CD4-positive, alpha-beta T cell treated with Interferon gamma for 1 hour (primary cell): ENCODE results near the gene CEP164.
"Not testable (repeated sequence)": the region's sequence is repeated elsewhere in the genome, so short reads cannot be mapped to it uniquely, and the experiment has no call there.

Source experiments
- DNase-seq: peaks from one replicate; pipeline ENCODE4 v3.0.0-alpha.2; 2020

CEP164 gene

DNA sequence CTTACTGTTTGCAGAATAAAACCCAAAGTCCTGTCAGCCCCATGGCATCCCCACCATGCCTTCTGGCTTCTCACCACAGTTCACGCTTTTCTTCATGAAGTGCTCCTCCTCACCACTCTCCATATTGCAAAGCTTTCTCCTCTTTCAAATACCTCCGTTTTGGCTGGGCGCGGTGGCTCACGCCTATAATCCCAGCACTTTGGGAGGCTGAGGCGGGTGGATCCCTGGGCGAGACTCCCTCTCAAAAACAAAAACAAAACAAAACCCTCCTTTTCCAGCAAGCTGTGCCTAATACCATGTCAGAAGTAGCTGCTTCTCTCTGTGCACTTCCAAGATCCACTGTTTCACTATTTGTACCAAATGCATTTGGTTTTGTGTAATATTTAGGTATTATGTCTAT, 18.3 kb upstream of the CEP164 start:
- DNase-seq, result no peak

GRCh38 chr11:117313091-117313490, 14.6 kb upstream of the CEP164 start:
- no peak for DNase-seq

GRCh38 chr11:117313828-117314768, 13.6 kb upstream of the CEP164 start:
- DNase-seq, result no peak

DNA sequence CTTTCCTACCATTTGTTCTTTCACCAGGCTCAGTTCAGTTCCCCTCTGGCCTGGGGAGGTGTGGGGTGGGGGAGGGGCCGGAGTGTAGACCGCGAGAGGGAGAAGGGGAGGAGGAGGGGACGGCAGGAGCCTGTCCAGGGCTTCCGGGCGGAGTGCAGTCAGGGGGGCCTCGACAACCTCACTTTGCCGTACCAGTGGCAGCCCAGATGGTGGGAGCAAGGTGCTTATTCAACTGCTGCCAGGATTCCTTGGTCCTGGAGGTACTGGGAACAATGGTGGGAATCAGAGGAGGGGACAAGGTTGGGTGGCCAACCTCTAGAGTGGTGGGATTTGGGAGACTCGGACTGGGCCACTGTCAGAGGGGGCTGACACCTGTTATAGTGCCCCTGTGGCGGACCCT, 12.8 kb upstream of the CEP164 start:
- DNase-seq, result no peak

DNA sequence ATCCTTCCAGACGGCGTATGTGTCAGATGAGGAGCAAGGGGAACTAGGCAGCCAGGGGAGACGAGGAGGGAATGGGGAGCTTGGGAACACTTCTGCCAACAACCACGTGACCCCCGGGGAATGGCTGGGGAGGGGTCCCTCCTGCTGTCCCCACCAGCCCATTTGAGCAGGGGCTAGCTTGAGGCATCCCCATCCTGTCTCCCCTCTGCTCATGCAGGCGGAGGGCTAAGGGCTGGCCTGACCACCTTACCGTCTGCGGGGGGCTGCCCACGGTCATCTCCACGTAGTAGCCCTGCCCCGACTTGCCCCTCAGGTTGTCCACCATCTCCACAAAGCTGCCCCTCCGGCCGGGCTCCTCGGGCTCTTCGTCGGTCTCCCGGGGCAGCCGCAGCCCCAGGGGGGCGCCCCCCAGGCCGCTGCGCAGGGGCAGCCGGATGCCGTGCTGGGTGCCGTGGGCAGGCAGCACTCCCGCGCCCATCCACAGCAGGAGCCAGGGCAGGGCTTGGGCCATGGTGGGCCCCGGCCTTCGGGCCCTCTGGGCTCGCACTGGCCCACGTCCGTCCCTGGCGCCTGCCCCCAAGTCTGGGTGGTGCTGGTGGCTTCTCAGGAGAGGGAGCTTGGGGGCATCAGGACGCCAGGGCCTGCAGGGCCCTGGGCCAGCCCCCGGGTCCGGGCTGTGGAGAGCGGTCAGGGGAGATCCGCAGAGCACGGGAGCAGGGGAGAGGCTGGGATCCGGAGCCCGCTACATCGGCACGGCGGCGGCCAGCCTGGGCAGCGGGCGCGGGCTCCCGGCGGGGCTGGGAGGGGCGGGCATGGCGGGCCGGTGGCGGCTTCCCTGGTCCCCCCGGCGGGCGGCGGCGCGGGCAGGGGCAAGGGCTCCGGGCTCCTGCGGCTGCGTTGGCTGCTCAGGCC, 12.1 kb upstream of the CEP164 start:
- DNase-seq, result no peak

GRCh38 chr11:117316197-117316961, 11.3 kb upstream of the CEP164 start, which contains the start of gene BACE1:
BACE1 (minus strand) TSS chr11:117316256; CDS start chr11:117315795, 461 bp downstream.
- no peak for DNase-seq

DNA sequence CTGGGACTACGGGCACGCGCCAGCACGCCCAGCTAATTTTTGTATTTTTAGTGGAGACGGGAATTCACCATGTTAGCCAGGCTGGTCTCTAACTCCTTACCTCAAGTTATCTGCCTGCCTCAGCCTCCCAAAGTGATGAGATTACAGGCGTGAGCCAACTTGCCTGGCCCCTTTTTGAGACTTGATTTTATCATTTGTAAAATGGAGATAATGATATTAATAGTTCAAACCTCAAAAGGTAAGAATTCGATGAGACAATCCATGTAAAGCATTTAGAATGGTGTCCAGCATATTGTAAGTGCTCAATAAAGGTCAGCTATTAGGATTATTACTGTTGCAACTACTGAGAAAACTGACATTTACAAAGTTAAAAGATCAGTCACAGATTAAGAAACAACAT, 8.9 kb upstream of the CEP164 start:
- no peak for DNase-seq

DNA sequence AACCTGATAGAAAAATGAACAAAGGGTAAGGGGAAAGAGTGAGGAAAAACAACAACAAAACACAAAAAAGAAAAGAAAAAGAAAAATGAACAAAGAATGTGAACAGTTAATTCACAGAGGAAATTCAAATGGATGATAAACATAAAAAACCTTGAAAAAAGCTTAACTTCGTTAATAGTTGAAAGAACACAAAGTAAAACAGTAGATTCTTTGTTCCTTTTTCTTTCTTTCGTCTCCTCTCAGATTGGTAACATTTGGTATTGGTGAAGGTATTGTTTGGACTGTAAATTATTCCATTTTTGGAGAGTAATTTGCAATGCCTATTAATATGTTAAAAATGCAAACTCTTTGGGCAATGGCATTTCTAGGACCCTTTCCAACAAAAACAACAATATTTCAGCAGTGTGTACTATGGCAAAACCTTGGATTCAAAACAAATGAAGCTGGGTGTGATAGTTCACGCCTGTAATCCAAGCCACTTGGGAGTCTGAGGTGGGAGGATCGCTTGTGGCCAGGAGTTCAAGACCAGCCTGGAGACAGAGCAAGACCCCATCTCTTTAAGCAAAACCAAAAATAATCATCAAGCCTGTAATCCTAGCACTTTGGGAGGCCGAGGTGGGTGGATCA, 8.3 kb upstream of the CEP164 start:
- no peak for DNase-seq

GRCh38 chr11:117327255-117327566, 443 bp upstream of the CEP164 start:
- not testable (repeated sequence) for DNase-seq

DNA sequence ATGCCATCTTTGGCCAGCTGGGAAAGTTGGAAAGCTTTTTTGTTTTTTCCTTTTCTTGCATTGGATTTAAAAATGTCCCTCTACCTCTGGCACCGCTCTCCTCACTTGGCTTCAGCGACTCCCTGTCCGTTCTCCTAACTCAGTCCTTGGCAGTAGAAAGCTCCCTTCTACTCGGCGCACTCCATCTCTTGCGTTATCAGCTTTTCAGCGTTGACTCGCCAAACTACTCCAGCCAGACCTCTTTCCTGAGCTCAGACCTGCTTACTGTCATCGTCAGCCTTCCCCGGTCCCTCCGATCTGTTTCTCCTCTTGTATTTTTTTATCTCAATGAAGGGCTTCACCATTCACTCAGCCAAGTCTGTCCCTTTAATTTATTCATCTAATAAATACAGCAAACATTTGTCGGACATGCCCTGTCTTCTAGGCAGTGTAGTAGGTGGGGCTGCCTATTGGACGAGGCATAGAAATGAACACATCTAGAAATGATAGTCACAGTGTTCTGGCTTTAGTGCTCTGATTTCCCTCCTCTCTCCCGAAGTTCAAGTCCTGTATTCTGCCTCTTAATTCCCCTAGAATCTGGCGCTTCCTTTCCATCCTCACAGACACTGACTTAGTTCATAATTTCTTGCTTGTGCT, 839 bp downstream of the CEP164 start:
- no peak for DNase-seq

DNA sequence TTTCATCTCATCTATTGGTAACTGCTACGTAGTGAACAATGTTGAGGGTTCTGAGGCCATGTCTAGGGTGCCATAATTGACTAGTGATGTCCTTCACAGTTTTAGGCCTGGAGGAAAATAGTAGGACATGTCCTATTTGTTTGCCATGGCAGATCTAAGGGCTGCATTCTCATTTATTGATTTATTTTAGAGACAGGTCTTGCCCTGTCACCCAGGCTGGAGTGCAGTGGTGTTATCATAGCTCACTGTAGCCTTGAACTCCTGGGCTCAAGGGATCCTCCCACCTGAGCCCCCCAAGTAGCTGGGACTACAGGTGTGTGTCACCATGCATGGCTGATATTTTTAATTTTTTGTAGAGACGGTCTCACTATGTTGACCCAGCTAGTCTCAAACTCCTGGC, 5.2 kb downstream of the CEP164 start:
- DNase-seq, result no peak

DNA sequence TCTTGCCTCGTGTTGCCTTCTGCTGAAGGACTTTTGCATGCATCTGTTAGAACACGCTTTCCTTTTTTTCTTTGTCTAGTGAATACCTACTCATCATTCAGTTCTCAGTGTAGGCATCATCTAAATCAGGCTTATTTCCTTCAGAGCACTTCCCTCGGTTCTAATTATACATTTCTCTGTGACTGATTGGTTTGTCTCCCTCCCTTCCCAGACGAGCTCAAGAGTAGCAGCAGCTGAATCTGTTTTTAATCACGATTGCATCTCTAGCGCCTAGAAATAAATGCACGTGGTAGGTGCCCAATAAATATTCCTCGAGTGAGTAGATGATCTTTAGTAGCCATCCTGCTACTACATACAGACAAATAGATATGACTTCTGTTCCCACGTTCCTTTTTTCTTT, 6.3 kb downstream of the CEP164 start:
- DNase-seq, result no peak

DNA sequence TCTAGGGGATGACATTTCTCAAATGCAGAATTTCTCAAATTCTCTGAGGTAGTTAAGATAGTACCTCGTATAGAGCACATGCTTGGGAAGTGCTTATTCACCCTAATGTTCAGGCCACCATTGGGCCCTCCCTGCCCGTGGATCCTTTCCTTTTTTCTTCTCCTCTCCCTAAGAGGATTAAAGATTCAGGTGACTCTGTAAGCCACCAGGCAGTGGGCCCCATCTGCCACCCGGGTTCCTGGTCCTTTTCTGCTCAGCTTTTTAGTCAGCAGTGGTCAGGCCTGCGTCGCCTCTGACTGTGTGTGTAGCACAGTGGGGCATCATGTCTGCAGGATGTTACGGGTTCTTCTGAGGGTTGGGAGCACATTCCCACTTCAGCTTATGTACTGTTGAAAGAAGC, 7.2 kb downstream of the CEP164 start:
- DNase-seq, result no peak

- no peak for DNase-seq
These were observed 7.7 kb downstream of the CEP164 start for GRCh38 chr11:117335399-117335798.

- DNase-seq, result no peak
These were observed 9.4 kb downstream of the CEP164 start for GRCh38 chr11:117337076-117337475.

DNA sequence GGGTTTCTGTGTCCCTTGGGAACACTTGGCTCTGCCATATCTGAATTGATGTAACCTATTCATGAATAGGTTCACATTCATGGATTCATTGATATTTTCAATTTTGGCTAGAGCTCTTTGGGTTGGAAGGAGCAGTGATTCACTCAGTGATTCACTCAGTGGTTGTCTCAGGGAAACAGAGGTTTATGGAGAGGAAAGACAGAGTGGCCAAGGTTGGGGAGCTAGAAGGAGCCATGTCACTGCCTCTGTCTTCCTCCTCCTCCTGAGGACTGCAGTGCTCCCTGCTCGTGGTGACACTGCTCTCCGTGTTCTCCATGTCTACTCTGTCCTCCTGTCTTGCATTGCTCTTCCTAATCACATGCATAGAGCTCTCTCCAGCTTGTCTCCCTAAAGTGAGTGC, 17.4 kb downstream of the CEP164 start:
- no peak for DNase-seq

DNA sequence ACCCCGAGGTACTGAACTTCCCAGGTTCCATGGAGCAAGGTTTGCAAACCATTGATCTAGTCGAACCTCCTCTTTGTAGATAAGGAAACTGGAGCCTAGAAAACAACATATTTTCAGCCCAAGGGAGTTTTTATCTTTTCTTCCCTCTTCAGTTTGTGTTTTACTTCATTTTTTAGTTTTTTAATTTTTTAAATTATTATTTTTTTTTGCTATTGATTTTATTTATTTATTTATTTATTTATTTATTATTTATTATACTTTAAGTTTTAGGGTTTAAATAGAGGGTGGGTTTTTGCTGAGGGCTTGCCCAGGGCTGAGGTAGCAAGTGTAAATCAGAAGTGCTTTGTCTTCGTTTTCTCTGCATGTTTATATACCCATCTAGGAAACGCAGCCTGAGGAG, 26.9 kb downstream of the CEP164 start:
- no peak for DNase-seq

DNA sequence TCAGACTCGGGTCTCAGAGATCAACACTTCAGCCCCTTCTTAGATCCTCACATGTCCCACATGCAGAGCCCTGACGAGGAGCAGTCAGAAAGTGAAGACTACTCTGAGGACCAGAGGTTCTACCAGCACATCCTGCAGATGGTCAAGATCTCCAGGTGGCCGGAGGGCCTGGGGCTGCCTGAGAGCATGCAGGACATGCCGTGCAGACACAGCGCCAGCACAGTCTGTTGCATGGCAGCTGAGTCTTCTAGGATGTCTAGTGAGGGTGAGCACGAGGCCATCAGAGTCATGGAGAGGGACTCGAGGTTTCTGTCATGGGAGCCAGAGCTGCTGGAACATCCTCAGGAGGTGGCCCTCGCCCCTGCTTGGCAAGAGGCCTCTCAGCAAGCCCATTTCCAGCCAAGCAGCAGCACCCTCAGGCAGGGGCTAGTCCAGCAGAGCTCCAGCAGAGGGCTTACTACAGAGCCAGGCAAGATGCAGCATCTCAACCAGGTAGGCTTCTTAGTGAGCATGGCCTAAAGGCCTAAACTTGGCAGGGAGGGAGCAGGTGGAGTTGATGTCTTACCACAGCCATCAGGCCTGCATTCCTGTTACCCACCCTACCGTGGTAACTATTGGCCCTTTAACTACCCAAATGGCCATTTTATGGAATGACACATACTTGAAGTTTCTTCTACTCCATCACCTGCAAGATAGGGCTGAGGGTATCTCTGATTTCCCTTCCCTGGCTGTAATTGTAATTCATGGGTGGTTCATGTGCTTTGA, 28.7 kb downstream of the CEP164 start:
- DNase-seq, result no peak

GRCh38 chr11:117361432-117361831, 33.8 kb downstream of the CEP164 start:
- DNase-seq, result no peak

- DNase-seq, result no peak
These were observed 38.6 kb downstream of the CEP164 start for GRCh38 chr11:117366248-117366647.

DNA sequence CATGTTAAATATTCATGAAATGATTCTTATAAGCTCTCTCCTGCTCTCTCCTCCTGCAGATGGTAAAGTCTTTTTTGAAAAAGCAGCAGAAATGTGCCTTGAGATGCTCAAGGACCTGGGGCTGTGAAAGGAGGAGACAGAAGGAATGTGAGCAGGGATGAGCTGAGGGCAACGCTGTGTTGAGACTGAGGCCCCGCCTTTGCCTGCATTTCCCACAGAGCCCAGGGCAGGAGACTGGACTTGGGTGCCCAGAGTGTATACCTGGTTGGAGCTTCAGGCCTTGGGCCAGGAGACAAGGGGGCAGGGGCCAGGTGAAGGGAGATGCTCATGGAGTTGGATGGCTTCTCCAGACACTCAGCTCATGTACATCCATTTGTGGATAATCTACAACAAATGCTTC, 39.2 kb downstream of the CEP164 start:
- no peak for DNase-seq
